Endothelial cell of umbilical vein (primary cell): ENCODE measurements around the gene SKP1. TPM values are rescaled to one million over a fixed set of nuclear protein-coding genes. Genes with fewer than 3 reads are reported as not detected.

Experiments
- BruUV-seq: library from RNA; stranded (reverse); fragments of 400-500 nt; replicated peaks from 2 replicates; lab custom pipeline; 2021; lab: Mats Ljungman, UMichigan
- CTCF ChIA-PET: fragments of 300-600, 350-600 bp; sonication (Branson Sonifier 250); formaldehyde crosslinking; loops from one replicate; lab custom pipeline; 2021; ENCODE audit warnings: antibody characterized with exemption, inconsistent platforms; lab: Charles Lee
- POLR2A ChIA-PET: fragments of 300-600, 350-600 bp; sonication (Branson Sonifier 250); formaldehyde crosslinking; loops from one replicate; lab custom pipeline; 2021; ENCODE audit warnings: antibody characterized with exemption, inconsistent platforms; lab: Charles Lee
- DNase-seq: peaks from one replicate; pipeline ENCODE4 v3.0.0-alpha.2; 2011; ENCODE audit warnings: low read depth, low spot score
- FAIRE-seq: peaks from 2 replicates; lab custom pipeline; 2011; peaks lifted over from hg19 to GRCh38; lab: Jason Lieb, UNC
- H2AFZ ChIP-seq: 2 replicates; pipeline ENCODE4 v1.6.0; 2012; ENCODE audit warnings: low read depth, low read length, control low read depth, inconsistent platforms
- H3K27ac ChIP-seq: 2 replicates; pipeline ENCODE4 v1.5.1; 2011; ENCODE audit warnings: low read depth, mild to moderate bottlenecking, control low read depth, low read length, moderate library complexity; ENCODE audit not compliant: insufficient read depth
- H3K27me3 ChIP-seq, 2 experiments: 2 replicates each; pipeline versions ENCODE4 v1.6.0 to v1.6.1; 2011; ENCODE audit warnings: low read length in 2 of 2, mixed read lengths in 1 of 2; ENCODE audit not compliant: control insufficient read depth in 2 of 2, insufficient read depth in 2 of 2
- H3K36me3 ChIP-seq, 2 experiments: 2 replicates in 1 of 2; 3 replicates in 1 of 2; pipeline ENCODE4 v1.5.1; 2011; ENCODE audit warnings: low read length in 2 of 2, mild to moderate bottlenecking in 1 of 2, moderate library complexity in 1 of 2; ENCODE audit not compliant: control insufficient read depth in 2 of 2, insufficient read depth in 2 of 2; ENCODE audit errors: extremely low read depth in 1 of 2
- H3K4me1 ChIP-seq: 3 replicates; pipeline ENCODE4 v1.5.1; 2011; ENCODE audit warnings: mild to moderate bottlenecking, low read length; ENCODE audit not compliant: control insufficient read depth, insufficient read depth; ENCODE audit errors: extremely low read depth
- H3K4me2 ChIP-seq: 2 replicates; pipeline ENCODE4 v1.6.1; 2011; ENCODE audit warnings: low read length, control low read depth, mixed read lengths; ENCODE audit not compliant: insufficient read depth
- H3K4me3 ChIP-seq, 3 experiments: fragments of 200-600 bp in 1 of 3; sonication (generic), shearing (Covaris generic) in 1 of 3; replicated peaks in 1 of 3; 2 replicates each; pipeline ENCODE4 v1.5.1; 2011 to 2016; ENCODE audit warnings: control low read depth in 3 of 3, low read length in 3 of 3, mild to moderate bottlenecking in 2 of 3, inconsistent platforms in 1 of 3, low read depth in 1 of 3, moderate library complexity in 1 of 3; ENCODE audit not compliant: insufficient read depth in 1 of 3
- H3K79me2 ChIP-seq: 2 replicates; pipeline ENCODE4 v1.6.0; 2012; ENCODE audit warnings: low read length, inconsistent platforms; ENCODE audit not compliant: control insufficient read depth, insufficient read depth
- H3K9ac ChIP-seq: replicated peaks from 2 replicates; pipeline ENCODE3; 2011; ENCODE audit warnings: low read length, control low read depth; ENCODE audit not compliant: insufficient read depth; ENCODE audit errors: extremely low read depth
- H3K9me1 ChIP-seq: replicated peaks from 3 replicates; pipeline ENCODE4 v1.6.0; 2011; ENCODE audit warnings: mild to moderate bottlenecking, low read length; ENCODE audit not compliant: control insufficient read depth, insufficient read depth; ENCODE audit errors: extremely low read depth
- H3K9me3 ChIP-seq: replicated peaks from 2 replicates; pipeline ENCODE4 v1.5.1; 2012; ENCODE audit warnings: low read length, inconsistent platforms; ENCODE audit not compliant: control insufficient read depth, insufficient read depth
- H4K20me1 ChIP-seq: replicated peaks from 2 replicates; pipeline ENCODE3; 2011; ENCODE audit warnings: mild to moderate bottlenecking, low read length; ENCODE audit not compliant: control insufficient read depth, insufficient read depth; ENCODE audit errors: extremely low read depth
- FOS ChIP-seq: IDR thresholded peaks from 2 replicates; pipeline ENCODE4 v1.6.1; 2011; ENCODE audit warnings: mild to moderate bottlenecking, low read length, moderate library complexity, borderline replicate concordance; ENCODE audit not compliant: insufficient read depth
- GATA2 ChIP-seq: IDR thresholded peaks from 2 replicates; pipeline ENCODE4 v1.7.0; 2011; ENCODE audit warnings: low read depth, mild to moderate bottlenecking, moderate library complexity, mixed read lengths, low read length; ENCODE audit not compliant: insufficient read length, insufficient read depth
- JUN ChIP-seq: IDR thresholded peaks from 2 replicates; pipeline ENCODE4 v1.6.1; 2011; ENCODE audit warnings: borderline replicate concordance, low read depth; ENCODE audit not compliant: insufficient read length, insufficient read depth
- dilution Hi-C: fragments of 300-500 bp; cut with MboI; formaldehyde crosslinking; loops from one replicate; pipeline ENCODE4 v1.15.0; 2019; ENCODE audit warnings: low sequenced_read_pairs; ENCODE audit not compliant: extremely low pct_ligation_motif_present
- intact Hi-C: fragments of 100-400 bp; cut with micrococcal nuclease; formaldehyde crosslinking; loops from one replicate; pipeline ENCODE4 v1.10.0; 2022
- polyA plus RNA-seq, 4 experiments: library from polyadenylated mRNA; depleted of rRNA in 3 of 4; stranded (reverse) in 3 of 4; unstranded in 1 of 4; fragments of >200 nt; gene quantifications; 2 replicates each; pipeline versions ENCODE4 v1.2.1 to v1.2.3, GENCODE V29; 2011 to 2012; ENCODE audit warnings: missing spikeins in 1 of 4
- total RNA-seq: library from RNA; stranded (reverse); gene quantifications from 2 replicates; pipeline ENCODE4 v1.2.3, GENCODE V29; 2021
- TF ChIP-seq, protein P1 (sequence below), 2 donors: IDR thresholded peaks; 1 replicate in 1 of 2; 2 replicates in 1 of 2; pipeline ENCODE4 v1.5.1; 2011; ENCODE audit warnings: low read length in 2 of 2, mild to moderate bottlenecking in 2 of 2, moderate library complexity in 2 of 2, control low read depth in 1 of 2, inconsistent platforms in 1 of 2, low read depth in 1 of 2; ENCODE audit not compliant: insufficient read depth in 1 of 2; ENCODE audit errors: extremely low read depth in 1 of 2

The SKP1 gene
- total and polyA plus RNA-seq, 2 donors (not counting 3 experiments of a cell fraction or from before 2014, with no cell fraction given) = 214 to 320 TPM

DNA sequence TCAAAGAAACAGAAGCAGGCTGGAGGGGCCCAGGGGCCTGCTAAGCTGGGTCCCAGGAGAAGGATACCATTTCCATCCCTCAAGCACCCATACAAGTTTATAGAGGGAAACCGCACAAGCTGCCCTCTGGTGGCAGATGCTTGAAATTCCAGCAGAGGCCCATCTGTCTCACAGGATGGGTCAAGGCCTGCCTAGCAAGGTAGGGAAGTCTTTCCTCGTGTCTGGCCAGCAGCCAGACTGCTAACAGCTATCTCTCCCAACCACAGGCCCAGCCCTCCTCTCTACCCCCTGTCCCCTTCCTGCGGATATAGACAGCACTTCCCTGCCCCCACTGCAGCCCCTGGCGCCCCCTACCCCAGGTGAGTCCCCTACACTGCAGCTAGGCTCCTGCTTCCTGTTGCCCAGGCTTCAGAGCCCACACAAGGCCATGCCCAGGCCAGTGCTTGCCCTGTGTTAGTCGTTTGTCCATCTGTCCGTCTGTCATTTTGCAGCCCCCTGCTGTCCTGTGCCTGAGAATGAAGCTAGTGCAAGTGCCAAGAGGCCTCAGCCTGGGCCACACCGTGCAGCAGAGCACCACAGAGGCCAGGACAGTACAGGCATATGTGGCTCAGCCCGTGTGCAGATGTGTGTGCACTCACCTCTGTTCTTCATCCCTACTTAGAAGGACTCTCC is 36.1 kb downstream of the SKP1 start:
- Histone ChIP-seq H2AFZ (no peak overlapping the region), H3K9me3 (no peaks in the 10 kb centered on the region), H3K4me3 (no peak overlapping the region), H3K79me2 (peaks cover 7% of the 10 kb centered on the region), H3K9me1 (no peaks in the 10 kb centered on the region), H3K4me1 (no peaks in the 10 kb centered on the region), H3K4me2 (no peak overlapping the region), H3K27me3 (no peaks in the 10 kb centered on the region), H3K9ac (no peak overlapping the region), H3K27ac (no peak overlapping the region), H3K36me3 (peaks cover 3 to 30% of the 10 kb centered on the region in 2 experiments), H4K20me1 (no peaks in the 10 kb centered on the region)
- TF ChIP-seq, protein P1, sequence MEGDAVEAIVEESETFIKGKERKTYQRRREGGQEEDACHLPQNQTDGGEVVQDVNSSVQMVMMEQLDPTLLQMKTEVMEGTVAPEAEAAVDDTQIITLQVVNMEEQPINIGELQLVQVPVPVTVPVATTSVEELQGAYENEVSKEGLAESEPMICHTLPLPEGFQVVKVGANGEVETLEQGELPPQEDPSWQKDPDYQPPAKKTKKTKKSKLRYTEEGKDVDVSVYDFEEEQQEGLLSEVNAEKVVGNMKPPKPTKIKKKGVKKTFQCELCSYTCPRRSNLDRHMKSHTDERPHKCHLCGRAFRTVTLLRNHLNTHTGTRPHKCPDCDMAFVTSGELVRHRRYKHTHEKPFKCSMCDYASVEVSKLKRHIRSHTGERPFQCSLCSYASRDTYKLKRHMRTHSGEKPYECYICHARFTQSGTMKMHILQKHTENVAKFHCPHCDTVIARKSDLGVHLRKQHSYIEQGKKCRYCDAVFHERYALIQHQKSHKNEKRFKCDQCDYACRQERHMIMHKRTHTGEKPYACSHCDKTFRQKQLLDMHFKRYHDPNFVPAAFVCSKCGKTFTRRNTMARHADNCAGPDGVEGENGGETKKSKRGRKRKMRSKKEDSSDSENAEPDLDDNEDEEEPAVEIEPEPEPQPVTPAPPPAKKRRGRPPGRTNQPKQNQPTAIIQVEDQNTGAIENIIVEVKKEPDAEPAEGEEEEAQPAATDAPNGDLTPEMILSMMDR (IDR thresholded peaks at IDR 0.05; ENCODE audit: extremely low read depth in 1 of 2, insufficient read depth in 1 of 2, low read depth in 1 of 2, low read length in 2 of 2) = peak; percentile 75 to 82
- no peak for TF ChIP-seq JUN
- ChIA-PET POLR2A (interaction anchor here (0.6 to 1.1 kb wide), 2 partner anchors 37 to 101 kb away, joined by 3 to 5 read pairs; no protein-coding TSS in a partner anchor), CTCF (interaction anchor here (0.6 to 15.2 kb wide), 21 partner anchors 10 to 149 kb away, joined by 3 to 517 read pairs (median 6); partner anchors contain the start of gene TCF7)
- dilution Hi-C loops (no loop called here), intact Hi-C loops (loop anchor here (1.0 kb wide), 2 partner anchors 38 to 101 kb away; no protein-coding TSS in a partner anchor)
- BruUV-seq = no TSS peak
- DNase-seq (peak; percentile 63), FAIRE-seq (peak; percentile 80)

DNA sequence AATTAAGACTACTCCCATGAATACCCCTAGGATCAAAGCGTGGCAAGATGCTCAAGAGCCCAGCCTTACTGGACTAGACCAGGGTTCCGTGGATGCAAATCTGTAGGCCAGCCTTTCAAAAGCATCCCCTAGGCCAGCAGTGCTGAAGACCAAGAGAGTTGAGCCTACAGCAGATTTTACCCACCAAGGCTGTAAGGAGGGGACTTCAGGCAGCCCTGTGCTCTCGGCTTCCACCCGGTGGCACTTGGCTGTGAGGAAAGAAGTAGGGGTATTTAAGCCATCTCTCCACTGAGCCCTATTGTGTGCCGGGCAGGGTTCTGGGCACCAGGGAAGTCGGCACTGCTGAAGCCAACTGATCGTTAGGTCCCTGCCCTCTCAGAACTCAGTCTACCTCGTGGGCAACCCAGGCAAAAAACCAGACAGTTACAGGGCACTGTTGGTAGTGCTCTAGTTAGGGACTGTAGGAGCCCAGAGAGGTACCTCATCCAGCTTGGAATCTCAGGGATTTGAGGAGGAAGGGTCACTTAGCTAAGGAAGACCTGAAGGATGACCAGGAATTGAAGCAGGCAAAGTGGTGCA is 36.8 kb downstream of the SKP1 start:
- Histone ChIP-seq H3K27ac (no peak overlapping the region), H3K9ac (no peak overlapping the region), H4K20me1 (no peaks in the 10 kb centered on the region), H3K79me2 (peaks cover 5% of the 10 kb centered on the region), H3K9me1 (no peaks in the 10 kb centered on the region), H3K36me3 (peaks cover 0 to 23% of the 10 kb centered on the region in 2 experiments), H3K27me3 (no peaks in the 10 kb centered on the region), H3K4me3 (no peak overlapping the region), H3K4me1 (no peaks in the 10 kb centered on the region), H3K9me3 (no peaks in the 10 kb centered on the region), H3K4me2 (no peak overlapping the region), H2AFZ (no peak overlapping the region)
- no TSS peak for BruUV-seq
- no peak for FAIRE-seq
- ChIA-PET POLR2A (interaction anchor here (1.1 kb wide), 1 partner anchor 101 kb away, joined by 3 read pairs; no protein-coding TSS in a partner anchor), CTCF (interaction anchor here (0.6 to 15.2 kb wide), 20 partner anchors 10 to 114 kb away, joined by 3 to 517 read pairs (median 7); partner anchors contain the start of gene TCF7)
- TF ChIP-seq FOS (no peak), GATA2 (no peak), JUN (no peak)
- DNase-seq = no peak
- dilution Hi-C loops (no loop called here), intact Hi-C loops (loop anchor here (1.0 kb wide), 2 partner anchors 38 to 101 kb away; no protein-coding TSS in a partner anchor)
